SHP77 treated with DMSO at 0.1 percent for 48 hours (cell line): ENCODE results near the gene XPO1.

Experiments used
- DNase-seq: peaks from one replicate; lab custom pipeline; 2025; lab: John Stamatoyannopoulos, UW

Gene XPO1

GRCh38 chr2:61433606-61434005, 104.5 kb downstream of the XPO1 start:
- DNase-seq: no peak

GRCh38 chr2:61432990-61433389, 105.2 kb downstream of the XPO1 start:
- no peak for DNase-seq

GRCh38 chr2:61431345-61431744, 106.8 kb downstream of the XPO1 start:
- no peak for DNase-seq
